ENCODE results near the gene C1QTNF7. TPM values are rescaled to one million over a fixed set of nuclear protein-coding genes. Genes with fewer than 3 reads are reported as not detected.

Gene C1QTNF7
- total RNA-seq, 1 experiment from 2014 or later, result not detected

DNA sequence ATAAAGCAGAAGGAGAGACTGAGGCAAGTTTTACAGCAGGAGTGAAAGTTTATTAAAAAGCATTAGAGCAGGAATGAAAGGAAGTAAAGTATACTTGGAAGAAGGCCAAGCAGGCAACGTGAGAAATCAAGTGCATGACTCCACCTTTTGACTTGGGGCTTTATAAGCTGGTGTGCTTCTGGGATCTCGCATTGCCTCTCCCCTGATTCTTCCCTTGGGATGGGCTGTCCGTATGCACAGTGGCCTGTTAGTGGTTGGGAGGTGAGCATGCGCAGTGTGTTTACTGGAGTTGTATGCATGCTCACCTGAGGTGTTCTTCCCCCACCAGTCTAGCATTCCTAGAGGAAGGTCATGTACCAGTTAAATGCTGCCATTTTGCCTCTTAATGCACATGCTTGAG, 29.1 kb upstream of the C1QTNF7 start:
- Histone ChIP-seq H3K79me2 (ENCODE audit: low read length) (no peaks in the 10 kb centered on the region), H3K9me2 (replicated peaks; ENCODE audit: low read length) (no peaks in the 10 kb centered on the region), H3K9ac (ENCODE audit: low read length) (no peak overlapping the region), H3K4me2 (ENCODE audit: low read length) (no peak overlapping the region), H3K4me3 (ENCODE audit: low read length) (no peak overlapping the region), H3K27me3 (ENCODE audit: low read length) (peaks cover 8% of the 10 kb centered on the region), H3K4me1 (ENCODE audit: insufficient read depth, low read length) (no peaks in the 10 kb centered on the region; the same call in 1 of the 2 replicates), H3F3A (ENCODE audit: low read length, unreplicated experiment) (no peaks in the 10 kb centered on the region), H3K36me3 (ENCODE audit: low read depth, low read length) (no peaks in the 10 kb centered on the region), H2AFZ (ENCODE audit: low read length) (no peak overlapping the region), H3K9me3 (ENCODE audit: low read length) (no peaks in the 10 kb centered on the region), H4K20me1 (ENCODE audit: low read length) (no peaks in the 10 kb centered on the region), H3K27ac (ENCODE audit: low read length) (no peak overlapping the region)
- ChIA-PET CTCF (no interaction called here), POLR2A (ENCODE audit: unreplicated experiment) (no interaction called here)
- no peak for ATAC-seq
- TF ChIP-seq EZH2 (IDR thresholded peaks at IDR 0.05; ENCODE audit: low read length, unreplicated experiment) (no peak), CTCF (conservative IDR thresholded peaks at IDR 0.05; ENCODE audit: low read depth, low read length) (no peak), EZH2phosphoT487 (IDR thresholded peaks at IDR 0.05; ENCODE audit: borderline replicate concordance, low read length) (no peak)
- no TSS peak for BruUV-seq (replicated peaks)
- DNase-seq, result no peak
- intact Hi-C loops (cut with micrococcal nuclease), result loop anchor here (10.0 kb wide), 1 partner anchor 56 kb away; no protein-coding TSS in a partner anchor

- POLR2A ChIA-PET (ENCODE audit: unreplicated experiment), result no interaction called here
- CTCF ChIA-PET, result no interaction called here
- H3K4me2 ChIP-seq (ENCODE audit: low read length), result no peak overlapping the region
- H3K4me1 ChIP-seq (ENCODE audit: insufficient read depth, low read length), result no peaks in the 10 kb centered on the region; the same call in 1 of the 2 replicates
- TF ChIP-seq CTCF (conservative IDR thresholded peaks at IDR 0.05; ENCODE audit: low read depth, low read length) (no peak), EZH2 (IDR thresholded peaks at IDR 0.05; ENCODE audit: low read length, unreplicated experiment) (no peak), EZH2phosphoT487 (IDR thresholded peaks at IDR 0.05; ENCODE audit: borderline replicate concordance, low read length) (no peak)
- ATAC-seq (no peak), DNase-seq (no peak)
- H3K79me2 ChIP-seq (ENCODE audit: low read length), result no peaks in the 10 kb centered on the region
- no peak overlapping the region for H2AFZ ChIP-seq (ENCODE audit: low read length)
- no peaks in the 10 kb centered on the region for H4K20me1 ChIP-seq (ENCODE audit: low read length)
- H3K9ac ChIP-seq (ENCODE audit: low read length), result no peak overlapping the region
- no peaks in the 10 kb centered on the region for H3K9me2 ChIP-seq (replicated peaks; ENCODE audit: low read length)
- H3K36me3 ChIP-seq (ENCODE audit: low read depth, low read length), result no peaks in the 10 kb centered on the region
- H3K27ac ChIP-seq (ENCODE audit: low read length), result no peak overlapping the region
- no peaks in the 10 kb centered on the region for H3F3A ChIP-seq (ENCODE audit: low read length, unreplicated experiment)
- intact Hi-C loops (cut with micrococcal nuclease), result no loop called here
- H3K27me3 ChIP-seq (ENCODE audit: low read length), result peaks cover 17% of the 10 kb centered on the region
- H3K4me3 ChIP-seq (ENCODE audit: low read length), result no peak overlapping the region
- no TSS peak for BruUV-seq (replicated peaks)
- no peaks in the 10 kb centered on the region for H3K9me3 ChIP-seq (ENCODE audit: low read length)
Observed at GRCh38 chr4:15400226-15400625, 27.6 kb upstream of the C1QTNF7 start.

- Histone ChIP-seq H3K4me3 (ENCODE audit: low read length) (no peak overlapping the region), H3F3A (ENCODE audit: low read length, unreplicated experiment) (no peaks in the 10 kb centered on the region), H4K20me1 (ENCODE audit: low read length) (no peaks in the 10 kb centered on the region), H3K9ac (ENCODE audit: low read length) (no peak overlapping the region), H3K9me3 (ENCODE audit: low read length) (no peaks in the 10 kb centered on the region), H3K4me1 (ENCODE audit: insufficient read depth, low read length) (no peaks in the 10 kb centered on the region; the same call in 1 of the 2 replicates), H3K27me3 (ENCODE audit: low read length) (peaks cover 24% of the 10 kb centered on the region), H3K27ac (ENCODE audit: low read length) (no peak overlapping the region), H3K36me3 (ENCODE audit: low read depth, low read length) (no peaks in the 10 kb centered on the region), H2AFZ (ENCODE audit: low read length) (no peak overlapping the region; the same call in 1 of the 2 replicates), H3K9me2 (replicated peaks; ENCODE audit: low read length) (no peaks in the 10 kb centered on the region), H3K79me2 (ENCODE audit: low read length) (no peaks in the 10 kb centered on the region), H3K4me2 (ENCODE audit: low read length) (peak overlapping the region; percentile 13; the same call in 1 of the 2 replicates)
- ChIA-PET POLR2A (ENCODE audit: unreplicated experiment) (no interaction called here), CTCF (no interaction called here)
- DNase-seq (peak; percentile 41), ATAC-seq (no peak)
- TF ChIP-seq EZH2 (IDR thresholded peaks at IDR 0.05; ENCODE audit: low read length, unreplicated experiment), result no peak
- TF ChIP-seq EZH2phosphoT487 (IDR thresholded peaks at IDR 0.05; ENCODE audit: borderline replicate concordance, low read length), result no peak
- TF ChIP-seq CTCF (conservative IDR thresholded peaks at IDR 0.05; ENCODE audit: low read depth, low read length), result no peak
- intact Hi-C loops (cut with micrococcal nuclease), result no loop called here
- no TSS peak for BruUV-seq (replicated peaks)
Observed at GRCh38 chr4:15400981-15401671, 26.7 kb upstream of the C1QTNF7 start.

Measured in PC-3 (cell line).